ENCODE measurements around the gene SH3BP5L. TPM values are rescaled to one million over a fixed set of nuclear protein-coding genes. Genes with fewer than 3 reads are reported as not detected.

SH3BP5L gene
- total and polyA plus RNA-seq, 2 experiments from 2014 or later: 2.8 to 26.1 TPM

DNA sequence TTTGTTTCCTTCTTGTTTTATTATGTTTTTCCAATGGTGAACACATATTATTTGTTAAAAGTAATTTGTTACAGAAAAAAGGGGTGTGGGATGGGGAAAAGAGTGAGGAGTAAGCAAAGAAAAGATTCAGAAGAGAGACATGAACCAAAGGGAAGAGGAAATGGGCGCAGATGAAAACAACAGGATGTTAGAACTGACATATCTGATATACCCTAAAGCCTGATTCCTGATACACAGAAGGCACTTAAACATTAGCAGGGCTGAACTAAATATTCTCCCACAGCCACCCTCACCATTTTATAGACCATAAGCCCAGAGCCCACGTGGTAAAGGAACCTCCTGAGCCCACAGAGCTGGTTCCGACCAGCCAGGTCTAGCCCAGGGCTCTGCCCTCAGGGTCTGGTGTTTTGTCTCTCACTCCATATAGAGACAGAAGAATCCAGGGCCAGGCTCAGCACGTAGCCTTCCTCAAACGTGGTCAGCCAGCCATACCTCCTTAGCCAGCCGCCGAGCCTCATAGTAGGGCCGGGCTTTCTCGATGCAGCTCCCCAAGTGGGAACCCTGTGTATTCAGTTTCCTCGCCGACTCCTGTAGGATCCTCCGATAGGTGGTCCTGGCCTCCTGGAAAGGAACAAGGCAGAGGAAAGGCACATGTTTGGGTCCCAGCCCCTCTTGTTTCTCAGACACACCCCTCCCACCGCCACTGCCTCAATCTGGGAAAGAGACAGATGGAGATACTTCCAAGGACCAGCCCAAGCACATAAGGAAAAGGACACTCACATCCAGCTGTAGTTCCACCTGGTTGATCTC is 9.5 kb downstream of the SH3BP5L start:
- H3K4me1 ChIP-seq (ENCODE audit: insufficient read depth): 0 out of 2 replicates have a peak, but pooled peaks cover 5% of the 10 kb centered on the region
- peaks cover 6% of the 10 kb centered on the region; the same call in 1 of the 2 replicates for H3K36me3 ChIP-seq (ENCODE audit: insufficient read depth)
- H3K36me3 Mint-ChIP-seq (ENCODE audit: low read depth): peaks cover 66% of the 10 kb centered on the region
- H2AFZ ChIP-seq: no peak overlapping the region
- no peaks in the 10 kb centered on the region for H3K27me3 ChIP-seq (ENCODE audit: insufficient read depth)
- TF ChIP-seq, protein P1, sequence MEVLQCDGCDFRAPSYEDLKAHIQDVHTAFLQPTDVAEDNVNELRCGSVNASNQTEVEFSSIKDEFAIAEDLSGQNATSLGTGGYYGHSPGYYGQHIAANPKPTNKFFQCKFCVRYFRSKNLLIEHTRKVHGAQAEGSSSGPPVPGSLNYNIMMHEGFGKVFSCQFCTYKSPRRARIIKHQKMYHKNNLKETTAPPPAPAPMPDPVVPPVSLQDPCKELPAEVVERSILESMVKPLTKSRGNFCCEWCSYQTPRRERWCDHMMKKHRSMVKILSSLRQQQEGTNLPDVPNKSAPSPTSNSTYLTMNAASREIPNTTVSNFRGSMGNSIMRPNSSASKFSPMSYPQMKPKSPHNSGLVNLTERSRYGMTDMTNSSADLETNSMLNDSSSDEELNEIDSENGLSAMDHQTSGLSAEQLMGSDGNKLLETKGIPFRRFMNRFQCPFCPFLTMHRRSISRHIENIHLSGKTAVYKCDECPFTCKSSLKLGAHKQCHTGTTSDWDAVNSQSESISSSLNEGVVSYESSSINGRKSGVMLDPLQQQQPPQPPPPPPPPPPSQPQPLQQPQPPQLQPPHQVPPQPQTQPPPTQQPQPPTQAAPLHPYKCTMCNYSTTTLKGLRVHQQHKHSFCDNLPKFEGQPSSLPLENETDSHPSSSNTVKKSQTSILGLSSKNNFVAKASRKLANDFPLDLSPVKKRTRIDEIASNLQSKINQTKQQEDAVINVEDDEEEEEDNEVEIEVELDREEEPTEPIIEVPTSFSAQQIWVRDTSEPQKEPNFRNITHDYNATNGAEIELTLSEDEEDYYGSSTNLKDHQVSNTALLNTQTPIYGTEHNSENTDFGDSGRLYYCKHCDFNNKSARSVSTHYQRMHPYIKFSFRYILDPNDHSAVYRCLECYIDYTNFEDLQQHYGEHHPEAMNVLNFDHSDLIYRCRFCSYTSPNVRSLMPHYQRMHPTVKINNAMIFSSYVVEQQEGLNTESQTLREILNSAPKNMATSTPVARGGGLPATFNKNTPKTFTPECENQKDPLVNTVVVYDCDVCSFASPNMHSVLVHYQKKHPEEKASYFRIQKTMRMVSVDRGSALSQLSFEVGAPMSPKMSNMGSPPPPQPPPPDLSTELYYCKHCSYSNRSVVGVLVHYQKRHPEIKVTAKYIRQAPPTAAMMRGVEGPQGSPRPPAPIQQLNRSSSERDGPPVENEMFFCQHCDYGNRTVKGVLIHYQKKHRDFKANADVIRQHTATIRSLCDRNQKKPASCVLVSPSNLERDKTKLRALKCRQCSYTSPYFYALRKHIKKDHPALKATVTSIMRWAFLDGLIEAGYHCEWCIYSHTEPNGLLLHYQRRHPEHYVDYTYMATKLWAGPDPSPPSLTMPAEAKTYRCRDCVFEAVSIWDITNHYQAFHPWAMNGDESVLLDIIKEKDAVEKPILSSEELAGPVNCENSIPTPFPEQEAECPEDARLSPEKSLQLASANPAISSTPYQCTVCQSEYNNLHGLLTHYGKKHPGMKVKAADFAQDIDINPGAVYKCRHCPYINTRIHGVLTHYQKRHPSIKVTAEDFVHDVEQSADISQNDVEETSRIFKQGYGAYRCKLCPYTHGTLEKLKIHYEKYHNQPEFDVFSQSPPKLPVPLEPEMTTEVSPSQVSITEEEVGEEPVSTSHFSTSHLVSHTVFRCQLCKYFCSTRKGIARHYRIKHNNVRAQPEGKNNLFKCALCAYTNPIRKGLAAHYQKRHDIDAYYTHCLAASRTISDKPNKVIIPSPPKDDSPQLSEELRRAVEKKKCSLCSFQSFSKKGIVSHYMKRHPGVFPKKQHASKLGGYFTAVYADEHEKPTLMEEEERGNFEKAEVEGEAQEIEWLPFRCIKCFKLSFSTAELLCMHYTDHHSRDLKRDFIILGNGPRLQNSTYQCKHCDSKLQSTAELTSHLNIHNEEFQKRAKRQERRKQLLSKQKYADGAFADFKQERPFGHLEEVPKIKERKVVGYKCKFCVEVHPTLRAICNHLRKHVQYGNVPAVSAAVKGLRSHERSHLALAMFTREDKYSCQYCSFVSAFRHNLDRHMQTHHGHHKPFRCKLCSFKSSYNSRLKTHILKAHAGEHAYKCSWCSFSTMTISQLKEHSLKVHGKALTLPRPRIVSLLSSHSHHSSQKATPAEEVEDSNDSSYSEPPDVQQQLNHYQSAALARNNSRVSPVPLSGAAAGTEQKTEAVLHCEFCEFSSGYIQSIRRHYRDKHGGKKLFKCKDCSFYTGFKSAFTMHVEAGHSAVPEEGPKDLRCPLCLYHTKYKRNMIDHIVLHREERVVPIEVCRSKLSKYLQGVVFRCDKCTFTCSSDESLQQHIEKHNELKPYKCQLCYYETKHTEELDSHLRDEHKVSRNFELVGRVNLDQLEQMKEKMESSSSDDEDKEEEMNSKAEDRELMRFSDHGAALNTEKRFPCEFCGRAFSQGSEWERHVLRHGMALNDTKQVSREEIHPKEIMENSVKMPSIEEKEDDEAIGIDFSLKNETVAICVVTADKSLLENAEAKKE (CRISPR knock-in tag; IDR thresholded peaks at IDR 0.05): no peak
- TF ChIP-seq CREB1 (CRISPR knock-in tag; IDR thresholded peaks at IDR 0.05; ENCODE audit: low read depth) (no peak), POLR2AphosphoS5 (IDR thresholded peaks at IDR 0.05; ENCODE audit: low read depth) (no peak), STAT1 (IDR thresholded peaks at IDR 0.05; ENCODE audit: unreplicated experiment) (no peak), JUNB (IDR thresholded peaks at IDR 0.05; ENCODE audit: unreplicated experiment) (no peak), ZNF331 (CRISPR knock-in tag; IDR thresholded peaks at IDR 0.05; ENCODE audit: low read depth) (no peak), ZNF114 (CRISPR knock-in tag; IDR thresholded peaks at IDR 0.05) (no peak), EZH2phosphoT487 (IDR thresholded peaks at IDR 0.05; ENCODE audit: unreplicated experiment) (no peak), NANOG (IDR thresholded peaks at IDR 0.05; ENCODE audit: borderline replicate concordance) (no peak), EZH2 (IDR thresholded peaks at IDR 0.05; ENCODE audit: low read depth, unreplicated experiment) (no peak)
- TF ChIP-seq, protein P2, sequence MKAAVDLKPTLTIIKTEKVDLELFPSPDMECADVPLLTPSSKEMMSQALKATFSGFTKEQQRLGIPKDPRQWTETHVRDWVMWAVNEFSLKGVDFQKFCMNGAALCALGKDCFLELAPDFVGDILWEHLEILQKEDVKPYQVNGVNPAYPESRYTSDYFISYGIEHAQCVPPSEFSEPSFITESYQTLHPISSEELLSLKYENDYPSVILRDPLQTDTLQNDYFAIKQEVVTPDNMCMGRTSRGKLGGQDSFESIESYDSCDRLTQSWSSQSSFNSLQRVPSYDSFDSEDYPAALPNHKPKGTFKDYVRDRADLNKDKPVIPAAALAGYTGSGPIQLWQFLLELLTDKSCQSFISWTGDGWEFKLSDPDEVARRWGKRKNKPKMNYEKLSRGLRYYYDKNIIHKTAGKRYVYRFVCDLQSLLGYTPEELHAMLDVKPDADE (IDR thresholded peaks at IDR 0.05): no peak
- TF ChIP-seq, protein P3, sequence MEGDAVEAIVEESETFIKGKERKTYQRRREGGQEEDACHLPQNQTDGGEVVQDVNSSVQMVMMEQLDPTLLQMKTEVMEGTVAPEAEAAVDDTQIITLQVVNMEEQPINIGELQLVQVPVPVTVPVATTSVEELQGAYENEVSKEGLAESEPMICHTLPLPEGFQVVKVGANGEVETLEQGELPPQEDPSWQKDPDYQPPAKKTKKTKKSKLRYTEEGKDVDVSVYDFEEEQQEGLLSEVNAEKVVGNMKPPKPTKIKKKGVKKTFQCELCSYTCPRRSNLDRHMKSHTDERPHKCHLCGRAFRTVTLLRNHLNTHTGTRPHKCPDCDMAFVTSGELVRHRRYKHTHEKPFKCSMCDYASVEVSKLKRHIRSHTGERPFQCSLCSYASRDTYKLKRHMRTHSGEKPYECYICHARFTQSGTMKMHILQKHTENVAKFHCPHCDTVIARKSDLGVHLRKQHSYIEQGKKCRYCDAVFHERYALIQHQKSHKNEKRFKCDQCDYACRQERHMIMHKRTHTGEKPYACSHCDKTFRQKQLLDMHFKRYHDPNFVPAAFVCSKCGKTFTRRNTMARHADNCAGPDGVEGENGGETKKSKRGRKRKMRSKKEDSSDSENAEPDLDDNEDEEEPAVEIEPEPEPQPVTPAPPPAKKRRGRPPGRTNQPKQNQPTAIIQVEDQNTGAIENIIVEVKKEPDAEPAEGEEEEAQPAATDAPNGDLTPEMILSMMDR (conservative IDR thresholded peaks at IDR 0.05; ENCODE audit: low read depth in 2 of 2): no peak
- TF ChIP-seq, protein P4, sequence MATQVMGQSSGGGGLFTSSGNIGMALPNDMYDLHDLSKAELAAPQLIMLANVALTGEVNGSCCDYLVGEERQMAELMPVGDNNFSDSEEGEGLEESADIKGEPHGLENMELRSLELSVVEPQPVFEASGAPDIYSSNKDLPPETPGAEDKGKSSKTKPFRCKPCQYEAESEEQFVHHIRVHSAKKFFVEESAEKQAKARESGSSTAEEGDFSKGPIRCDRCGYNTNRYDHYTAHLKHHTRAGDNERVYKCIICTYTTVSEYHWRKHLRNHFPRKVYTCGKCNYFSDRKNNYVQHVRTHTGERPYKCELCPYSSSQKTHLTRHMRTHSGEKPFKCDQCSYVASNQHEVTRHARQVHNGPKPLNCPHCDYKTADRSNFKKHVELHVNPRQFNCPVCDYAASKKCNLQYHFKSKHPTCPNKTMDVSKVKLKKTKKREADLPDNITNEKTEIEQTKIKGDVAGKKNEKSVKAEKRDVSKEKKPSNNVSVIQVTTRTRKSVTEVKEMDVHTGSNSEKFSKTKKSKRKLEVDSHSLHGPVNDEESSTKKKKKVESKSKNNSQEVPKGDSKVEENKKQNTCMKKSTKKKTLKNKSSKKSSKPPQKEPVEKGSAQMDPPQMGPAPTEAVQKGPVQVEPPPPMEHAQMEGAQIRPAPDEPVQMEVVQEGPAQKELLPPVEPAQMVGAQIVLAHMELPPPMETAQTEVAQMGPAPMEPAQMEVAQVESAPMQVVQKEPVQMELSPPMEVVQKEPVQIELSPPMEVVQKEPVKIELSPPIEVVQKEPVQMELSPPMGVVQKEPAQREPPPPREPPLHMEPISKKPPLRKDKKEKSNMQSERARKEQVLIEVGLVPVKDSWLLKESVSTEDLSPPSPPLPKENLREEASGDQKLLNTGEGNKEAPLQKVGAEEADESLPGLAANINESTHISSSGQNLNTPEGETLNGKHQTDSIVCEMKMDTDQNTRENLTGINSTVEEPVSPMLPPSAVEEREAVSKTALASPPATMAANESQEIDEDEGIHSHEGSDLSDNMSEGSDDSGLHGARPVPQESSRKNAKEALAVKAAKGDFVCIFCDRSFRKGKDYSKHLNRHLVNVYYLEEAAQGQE (IDR thresholded peaks at IDR 0.05; ENCODE audit: unreplicated experiment): no peak
- H3K4me2 ChIP-seq: no peak overlapping the region
- H3K9me2 ChIP-seq (ENCODE audit: insufficient read depth): no peaks in the 10 kb centered on the region
- no peak overlapping the region; the same call in 2 of the 3 replicates for H3K4me3 Mint-ChIP-seq
- DNase-seq (ENCODE audit: low spot score) (no peak), ATAC-seq (no peak)
- H3K27ac Mint-ChIP-seq: 0 out of 2 replicates have a peak overlapping the region, but pooled peaks have one; percentile 44
- H3K27me3 Mint-ChIP-seq (ENCODE audit: insufficient read depth, low read depth, poor library complexity): peaks cover 7% of the 10 kb centered on the region
- H4K20me1 ChIP-seq (replicated peaks; ENCODE audit: insufficient read depth): peaks cover 4% of the 10 kb centered on the region
- no peaks in the 10 kb centered on the region for H3F3A ChIP-seq (replicated peaks; ENCODE audit: low read depth)
- H3K27ac ChIP-seq (ENCODE audit: low read depth): no peak overlapping the region
- no peaks in the 10 kb centered on the region; the same call in 2 of the 3 replicates for H3K9me3 Mint-ChIP-seq
- H3K4me3 ChIP-seq: no peak overlapping the region
- H3K79me2 ChIP-seq (replicated peaks; ENCODE audit: insufficient read depth): peaks cover 28% of the 10 kb centered on the region
- peaks cover 32% of the 10 kb centered on the region for H3K4me1 Mint-ChIP-seq

All from GM23338 (cell line).